ENCODE measurements around the gene TMEM135. TPM values are rescaled to one million over a fixed set of nuclear protein-coding genes. Genes with fewer than 3 reads are reported as not detected.

The TMEM135 gene
- total and polyA plus RNA-seq, 2 donors (not counting 1 experiment from before 2014, with no cell fraction given) = 2.7 to 19.5 TPM

- ChIA-PET CTCF (no interaction called here), POLR2A (interaction anchor here (0.6 kb wide), 1 partner anchor 232 kb away, joined by 5 read pairs; no protein-coding TSS in a partner anchor)
- Histone ChIP-seq H3K79me2 (ENCODE audit: control insufficient read depth, insufficient read depth, low read length) (peaks cover 29% of the 10 kb centered on the region), H3K27ac (ENCODE audit: low read length in 2 of 2) (peak overlapping the region in 1 of 2 donors; percentile 67), H3K4me3 (ENCODE audit: control extremely low read depth in 1 of 5, extremely low read depth in 1 of 5, insufficient read depth in 1 of 5, low read depth in 2 of 5, low read length in 4 of 5) (peak overlapping the region; percentile 72 to 88 (median 75)), H4K20me1 (ENCODE audit: control insufficient read depth, insufficient read depth, low read length, poor library complexity, severe bottlenecking) (no peaks in the 10 kb centered on the region), H3K9ac (ENCODE audit: low read length) (peak overlapping the region; percentile 77), H3K27me3 (replicated peaks in 1 of 4; ENCODE audit: control extremely low read depth in 1 of 4, control insufficient read depth in 3 of 4, insufficient read depth in 4 of 4, low read length in 3 of 4) (no peaks in the 10 kb centered on the region), H3K9me3 (ENCODE audit: control extremely low read depth in 1 of 3, control insufficient read depth in 2 of 3, insufficient read depth in 1 of 3, low read length in 2 of 3) (no peaks in the 10 kb centered on the region), H3K4me1 (ENCODE audit: control insufficient read depth in 2 of 2, insufficient read depth in 2 of 2, low read length in 2 of 2) (peaks cover 25 to 27% of the 10 kb centered on the region in 2 donors), H3K36me3 (replicated peaks in 1 of 2; ENCODE audit: control extremely low read depth in 1 of 2, control insufficient read depth in 1 of 2, extremely low read depth in 1 of 2, insufficient read depth in 2 of 2, low read length in 1 of 2) (no peaks in the 10 kb centered on the region), H3K4me2 (replicated peaks; ENCODE audit: low read depth, low read length, poor library complexity, severe bottlenecking) (peak overlapping the region; percentile 90), H2AFZ (ENCODE audit: insufficient read depth, low read depth, low read length, poor library complexity, severe bottlenecking) (peak overlapping the region; percentile 100)
- peak overlapping the region; percentile 42 for H3K27ac Mint-ChIP-seq
- H3K9me3 Mint-ChIP-seq (ENCODE audit: insufficient read depth) = no peaks in the 10 kb centered on the region
- peak overlapping the region; percentile 97 for H3K4me3 Mint-ChIP-seq
- peak; percentile 0 for ATAC-seq (ENCODE audit: low read depth)
- TF ChIP-seq CTCF (IDR thresholded peaks at IDR 0.05) (no peak), EZH2 (IDR thresholded peaks at IDR 0.05; ENCODE audit: borderline replicate concordance, insufficient read depth, low read depth, low read length, poor library complexity, severe bottlenecking) (no peak)
- DNase-seq = no peak
- WGBS (ENCODE audit: insufficient coverage) = 46% methylated on average over 9 of the region's 10 CpGs
- intact Hi-C loops (cut with micrococcal nuclease) = loop anchor here (2.0 to 10.0 kb wide), 4 partner anchors 48 to 1390 kb away; partner anchors contain the start of gene TMEM126A
- H3K4me1 Mint-ChIP-seq = peaks cover 30% of the 10 kb centered on the region
- H3K27me3 Mint-ChIP-seq = no peaks in the 10 kb centered on the region
Observed at GRCh38 chr11:87036756-87037449, 831 bp upstream of the TMEM135 start.
